Endodermal cell (in vitro differentiated cells): ENCODE results near the gene ZNF423. TPM values are rescaled to one million over a fixed set of nuclear protein-coding genes. Genes with fewer than 3 reads are reported as not detected.

Experiments
- DNase-seq: peaks from one replicate; pipeline ENCODE4 v3.0.0-alpha.2; 2017
- H3K27ac ChIP-seq: 2 replicates; pipeline ENCODE4 v1.5.1; 2013; ENCODE audit warnings: mild to moderate bottlenecking, low read depth, low read length, moderate library complexity
- H3K27me3 ChIP-seq: 2 replicates; pipeline ENCODE4 v1.6.1; 2013; ENCODE audit warnings: mild to moderate bottlenecking, low read length, moderate library complexity; ENCODE audit not compliant: insufficient read depth, control insufficient read depth, poor library complexity, severe bottlenecking
- H3K36me3 ChIP-seq: 2 replicates; pipeline ENCODE4 v1.7.0; 2013; ENCODE audit warnings: mild to moderate bottlenecking, low read length, moderate library complexity; ENCODE audit not compliant: control insufficient read depth, insufficient read depth
- H3K4me1 ChIP-seq: one replicate; pipeline ENCODE4 v1.7.0; 2013; ENCODE audit warnings: low read length; ENCODE audit not compliant: control insufficient read depth, insufficient read depth
- H3K4me3 ChIP-seq: 2 replicates; pipeline ENCODE4 v1.5.1; 2013; ENCODE audit warnings: mild to moderate bottlenecking, low read length, moderate library complexity
- H3K9ac ChIP-seq: 2 replicates; pipeline ENCODE4 v1.6.1; 2013; ENCODE audit warnings: mild to moderate bottlenecking, low read length, moderate library complexity; ENCODE audit not compliant: poor library complexity, severe bottlenecking; ENCODE audit errors: extremely low read depth
- H3K9me3 ChIP-seq: 2 replicates; pipeline ENCODE4 v1.6.1; 2013; ENCODE audit warnings: mild to moderate bottlenecking, low read length, moderate library complexity; ENCODE audit not compliant: control insufficient read depth
- H3K27ac Mint-ChIP-seq: 2 replicates; pipeline ENCODE4 v1.8.0; 2020; ENCODE audit warnings: mixed read lengths
- H3K27me3 Mint-ChIP-seq: 2 replicates; pipeline ENCODE4 v1.8.0; 2021; ENCODE audit warnings: mild to moderate bottlenecking, mixed read lengths; ENCODE audit not compliant: insufficient read depth
- H3K36me3 Mint-ChIP-seq: 2 replicates; pipeline ENCODE4 v1.8.0; 2020; ENCODE audit warnings: low read depth, mixed read lengths
- H3K4me1 Mint-ChIP-seq: 2 replicates; pipeline ENCODE4 v1.8.0; 2020; ENCODE audit warnings: mixed read lengths
- H3K4me3 Mint-ChIP-seq: 2 replicates; pipeline ENCODE4 v1.8.0; 2020; ENCODE audit warnings: mild to moderate bottlenecking, moderate library complexity, mixed read lengths
- H3K9me3 Mint-ChIP-seq: 2 replicates; pipeline ENCODE4 v1.8.0; 2020; ENCODE audit warnings: mild to moderate bottlenecking, mixed read lengths
- WGBS, 2 experiments: methylation state at CpG; one replicate each; pipeline versions ENCODE4 v1.1.5 to v1.1.7; 2013; ENCODE audit warnings: missing lambda C conversion rate in 2 of 2, mixed read lengths in 1 of 2; ENCODE audit not compliant: insufficient coverage in 1 of 2, insufficient read length in 1 of 2; 5-methylcytosine and 5-hydroxymethylcytosine counted together
- long read RNA-seq, 4 experiments: library from polyadenylated mRNA in 2 of 4; library from RNA in 1 of 4; library from capped mRNA in 1 of 4; stranded (forward) in 3 of 4; unstranded in 1 of 4; transcript quantifications; one replicate each; pipeline ENCODE4 v2.0.0, GENCODE V29; 2020 to 2021; ENCODE audit warnings: inconsistent platforms in 1 of 4
- polyA plus RNA-seq, 2 experiments: library from polyadenylated mRNA; stranded (reverse); fragments of 50-300 nt; gene quantifications; one replicate each; pipeline ENCODE4 v1.2.3, GENCODE V29; 2013
- total RNA-seq, 2 donors: library from RNA; stranded (reverse); fragmentation: NEBNext Ultra II Directional in 1 of 2; extraction: Animal tissue kit (Norgen Biotek cat#: 25700) in 1 of 2; gene quantifications; 2 replicates in 1 of 2; 3 replicates in 1 of 2; pipeline ENCODE4 v1.2.1, GENCODE V29; 2021
- TF ChIP-seq, protein P1 (sequence below): fragments of 200-600 bp; sonication (generic); conservative IDR thresholded peaks from 2 replicates; pipeline ENCODE4 v1.5.0; 2021; ENCODE audit warnings: antibody characterized with exemption, mild to moderate bottlenecking

ZNF423 gene
- total RNA-seq, result 10 to 100 TPM; 30.3 to 41.9 TPM
- polyA plus RNA-seq (2013, experiment 1 of 2), result 58.6 TPM
- 54.0 TPM for polyA plus RNA-seq (2013, experiment 2 of 2)
- long read RNA-seq, experiment 1, partial matches to known transcripts, result 6 of 6 reads
- long read RNA-seq, experiment 1, other reads (novel, unspliced or antisense), result 0 of 6 reads
- long read RNA-seq, experiment 2, full-length matches to known transcripts, result 1 of 17 reads
- long read RNA-seq, experiment 2, partial matches to known transcripts, result 10 of 17 reads
- long read RNA-seq, experiment 2, other reads (novel, unspliced or antisense), result 6 of 17 reads
- long read RNA-seq, experiment 3, full-length matches to known transcripts, result 3 of 24 reads
- long read RNA-seq, experiment 3, partial matches to known transcripts, result 18 of 24 reads
- long read RNA-seq, experiment 3, other reads (novel, unspliced or antisense), result 3 of 24 reads
- long read RNA-seq, experiment 4, partial matches to known transcripts, result 0 of 2 reads
- long read RNA-seq, experiment 4, other reads (novel, unspliced or antisense), result 2 of 2 reads

DNA sequence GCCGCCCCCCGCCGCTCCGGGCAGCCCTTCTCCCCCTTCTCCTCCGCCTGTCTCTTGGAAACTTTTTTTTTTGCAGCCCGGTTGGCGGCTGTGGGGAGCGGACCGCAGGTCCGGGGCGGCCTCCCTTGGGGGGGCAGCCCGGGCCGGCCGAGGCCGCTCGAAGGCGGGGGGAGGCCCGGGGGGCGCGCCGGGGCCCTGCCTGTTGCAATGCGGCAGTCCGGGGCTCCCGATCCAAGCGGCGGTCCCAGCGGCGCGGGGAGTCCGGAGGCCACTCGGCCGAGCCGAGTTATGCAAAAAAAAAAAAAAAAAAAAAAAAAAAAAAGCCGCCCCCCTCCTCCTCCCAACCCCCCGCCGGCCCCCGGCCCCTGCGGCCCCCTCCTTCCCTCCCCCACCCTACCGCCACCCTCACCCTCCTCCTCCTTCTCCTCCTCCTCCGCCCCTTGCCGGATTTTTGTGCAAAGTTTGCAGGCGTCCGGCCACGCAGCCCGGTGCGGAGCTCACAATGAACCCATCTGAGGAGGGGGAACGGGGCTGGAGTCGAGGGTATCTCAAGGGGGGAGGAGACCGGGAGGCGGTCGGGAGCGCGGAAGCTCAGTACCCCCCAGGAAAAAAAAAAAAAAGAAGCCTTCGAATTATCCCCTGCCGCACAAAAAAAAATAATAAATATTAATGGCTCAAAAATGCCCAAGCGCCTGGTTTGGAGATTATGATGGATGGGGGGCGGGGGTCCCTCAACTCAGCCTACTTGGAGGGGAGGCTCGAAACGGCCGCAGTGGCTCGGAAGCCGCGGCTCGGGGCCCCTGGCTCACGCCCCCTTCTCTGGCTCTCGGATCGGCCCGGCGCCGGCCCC, at the start of gene ZNF423:
Gene ZNF423, minus strand, starts transcription at position 291 of the 850 bp plus-strand sequence. CDS start 338 bp downstream, outside the sequence.
- Mint-ChIP-seq H3K4me1 (peaks cover 33% of the 10 kb centered on the region), H3K27me3 (peaks cover 28% of the 10 kb centered on the region), H3K9me3 (no peaks in the 10 kb centered on the region), H3K36me3 (no peaks in the 10 kb centered on the region), H3K4me3 (peak within 1 kb of the TSS; percentile 78), H3K27ac (no peak within 1 kb of the TSS)
- Histone ChIP-seq H3K4me1 (peaks cover 18% of the 10 kb centered on the region), H3K27me3 (peaks cover 30% of the 10 kb centered on the region), H3K27ac (peak within 1 kb of the TSS; percentile 86), H3K4me3 (peak within 1 kb of the TSS; percentile 78), H3K9me3 (no peaks in the 10 kb centered on the region), H3K9ac (peak within 1 kb of the TSS; percentile 49), H3K36me3 (no peaks in the 10 kb centered on the region)
- TF ChIP-seq, protein P1, sequence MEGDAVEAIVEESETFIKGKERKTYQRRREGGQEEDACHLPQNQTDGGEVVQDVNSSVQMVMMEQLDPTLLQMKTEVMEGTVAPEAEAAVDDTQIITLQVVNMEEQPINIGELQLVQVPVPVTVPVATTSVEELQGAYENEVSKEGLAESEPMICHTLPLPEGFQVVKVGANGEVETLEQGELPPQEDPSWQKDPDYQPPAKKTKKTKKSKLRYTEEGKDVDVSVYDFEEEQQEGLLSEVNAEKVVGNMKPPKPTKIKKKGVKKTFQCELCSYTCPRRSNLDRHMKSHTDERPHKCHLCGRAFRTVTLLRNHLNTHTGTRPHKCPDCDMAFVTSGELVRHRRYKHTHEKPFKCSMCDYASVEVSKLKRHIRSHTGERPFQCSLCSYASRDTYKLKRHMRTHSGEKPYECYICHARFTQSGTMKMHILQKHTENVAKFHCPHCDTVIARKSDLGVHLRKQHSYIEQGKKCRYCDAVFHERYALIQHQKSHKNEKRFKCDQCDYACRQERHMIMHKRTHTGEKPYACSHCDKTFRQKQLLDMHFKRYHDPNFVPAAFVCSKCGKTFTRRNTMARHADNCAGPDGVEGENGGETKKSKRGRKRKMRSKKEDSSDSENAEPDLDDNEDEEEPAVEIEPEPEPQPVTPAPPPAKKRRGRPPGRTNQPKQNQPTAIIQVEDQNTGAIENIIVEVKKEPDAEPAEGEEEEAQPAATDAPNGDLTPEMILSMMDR, result no peak
- peak; percentile 75 for DNase-seq
- 0 to 20% methylated on average over 1 to 48 of the region's 70 CpGs for WGBS, 2 experiments

DNA sequence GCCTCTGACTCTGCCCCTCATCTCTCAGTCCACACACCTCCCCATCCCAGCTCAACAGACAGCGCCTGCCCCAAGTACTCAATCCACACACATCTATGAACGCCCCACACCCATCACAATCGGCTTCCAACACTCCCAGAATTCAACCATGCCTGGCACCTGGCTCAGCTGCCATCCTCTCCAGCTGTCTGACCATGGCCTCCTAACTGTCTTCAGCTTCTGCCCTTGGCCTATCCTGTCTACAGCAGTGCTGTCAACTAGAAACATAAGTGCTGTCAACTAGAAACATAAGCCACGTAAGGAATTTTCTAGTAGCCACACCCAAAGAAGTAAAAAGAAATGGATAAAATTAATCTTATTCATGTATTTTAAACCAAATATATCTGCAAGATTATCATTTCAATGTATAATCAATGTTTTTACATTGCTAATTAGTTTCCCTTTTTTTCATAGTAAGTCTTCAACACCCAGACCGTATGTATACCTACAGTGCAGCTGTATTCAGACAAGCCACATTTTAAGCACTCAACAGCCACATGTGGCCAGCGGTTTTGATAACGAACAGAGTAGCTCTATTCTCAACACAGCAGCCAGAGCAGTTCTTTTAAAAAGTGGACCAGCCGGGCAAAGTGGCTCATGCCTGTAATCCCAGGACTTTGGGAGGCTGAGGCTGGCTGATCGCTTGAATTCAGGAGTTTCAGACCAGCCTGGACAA, 48.6 kb upstream of the ZNF423 start:
- H3K4me3 ChIP-seq, result no peak overlapping the region
- Mint-ChIP-seq H3K4me1 (no peaks in the 10 kb centered on the region), H3K4me3 (no peak overlapping the region), H3K9me3 (no peaks in the 10 kb centered on the region), H3K36me3 (no peaks in the 10 kb centered on the region), H3K27me3 (peaks cover 2% of the 10 kb centered on the region), H3K27ac (no peak overlapping the region)
- no peaks in the 10 kb centered on the region for H3K9me3 ChIP-seq
- H3K9ac ChIP-seq, result no peak overlapping the region
- peaks cover 4% of the 10 kb centered on the region for H3K4me1 ChIP-seq
- no peak for DNase-seq
- H3K36me3 ChIP-seq, result no peaks in the 10 kb centered on the region
- 89 to 94% methylated on average over 6 to 8 of the region's 9 CpGs for WGBS, 2 experiments
- H3K27ac ChIP-seq, result no peak overlapping the region
- TF ChIP-seq, protein P1, result no peak
- H3K27me3 ChIP-seq, result no peaks in the 10 kb centered on the region

DNA sequence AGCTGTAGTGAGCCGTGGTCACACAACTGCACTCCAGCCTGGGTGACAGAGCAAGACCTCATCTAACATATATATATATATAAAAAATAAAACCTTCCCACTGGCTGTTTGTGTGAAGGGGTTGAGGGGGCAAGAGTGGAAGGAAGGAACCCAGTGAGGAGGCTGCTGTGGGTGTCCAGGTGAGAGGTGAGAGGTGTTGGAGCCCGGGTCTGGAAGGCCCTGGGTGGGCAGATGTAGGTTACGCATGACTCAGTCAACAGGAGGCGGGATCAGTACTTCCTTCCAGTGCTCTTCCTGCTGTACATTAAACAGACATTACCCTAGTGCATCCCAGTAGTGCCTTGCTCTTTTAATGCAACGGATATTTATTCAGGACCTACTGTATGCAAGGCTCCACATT, 47.0 kb upstream of the ZNF423 start:
- Histone ChIP-seq H3K9ac (no peak overlapping the region), H3K4me1 (peaks cover 4% of the 10 kb centered on the region), H3K9me3 (no peaks in the 10 kb centered on the region), H3K27ac (no peak overlapping the region), H3K27me3 (no peaks in the 10 kb centered on the region), H3K36me3 (no peaks in the 10 kb centered on the region), H3K4me3 (no peak overlapping the region)
- H3K9me3 Mint-ChIP-seq, result no peaks in the 10 kb centered on the region
- no peaks in the 10 kb centered on the region for H3K36me3 Mint-ChIP-seq
- DNase-seq, result no peak
- 85 to 100% methylated on average over 1 to 3 of the region's 5 CpGs for WGBS, 2 experiments
- no peaks in the 10 kb centered on the region for H3K4me1 Mint-ChIP-seq
- no peak overlapping the region for H3K27ac Mint-ChIP-seq
- TF ChIP-seq, protein P1, result no peak
- H3K4me3 Mint-ChIP-seq, result no peak overlapping the region
- peaks cover 2% of the 10 kb centered on the region for H3K27me3 Mint-ChIP-seq
